HepG2 (cell line): ENCODE measurements around the gene TBC1D20. TPM values are rescaled to one million over a fixed set of nuclear protein-coding genes. Genes with fewer than 3 reads are reported as not detected.
A peak's percentile ranks its signal among the peaks of the same experiment; 100 is the strongest.

Experiments used
- CEBPG ChIP-seq: IDR thresholded peaks from 2 replicates; pipeline ENCODE4 v1.6.1; 2016
- CENPT ChIP-seq: sonication (generic); formaldehyde crosslinking; IDR thresholded peaks from 2 replicates; pipeline ENCODE4 v1.8.0; 2022; ENCODE audit warnings: low read depth, mild to moderate bottlenecking, moderate library complexity, missing genetic modification reagents
- ELF4 ChIP-seq: sonication (generic); formaldehyde crosslinking; IDR thresholded peaks from 2 replicates; pipeline ENCODE4 v1.5.0; 2020; ENCODE audit warnings: missing genetic modification reagents, mild to moderate bottlenecking, moderate library complexity, borderline replicate concordance
- GLMP ChIP-seq: sonication (generic); formaldehyde crosslinking; IDR thresholded peaks from 2 replicates; pipeline ENCODE4 v1.9.0; 2021; ENCODE audit warnings: missing genetic modification reagents, mild to moderate bottlenecking, borderline replicate concordance
- GRHL1 ChIP-seq: sonication (generic); formaldehyde crosslinking; conservative IDR thresholded peaks from 2 replicates; pipeline ENCODE4 v1.8.0; 2022; ENCODE audit warnings: missing genetic modification reagents
- GTF2F1 ChIP-seq: fragments of 150-350 bp; IDR thresholded peaks from 2 replicates; pipeline ENCODE4 v1.6.1; 2014; ENCODE audit warnings: low read length
- HDAC2 ChIP-seq: sonication (generic); formaldehyde crosslinking; IDR thresholded peaks from 2 replicates; pipeline ENCODE4 v1.4.0; 2020; ENCODE audit warnings: missing genetic modification reagents
- HOXD1 ChIP-seq: sonication (generic); formaldehyde crosslinking; IDR thresholded peaks from 2 replicates; pipeline ENCODE4 v1.5.0; 2020; ENCODE audit warnings: missing genetic modification reagents
- KLF15 ChIP-seq: sonication (generic); formaldehyde crosslinking; IDR thresholded peaks from 2 replicates; pipeline ENCODE4 v1.8.1; 2023; ENCODE audit warnings: borderline replicate concordance, mild to moderate bottlenecking, inconsistent platforms, missing genetic modification reagents, mixed read lengths
- MEF2D ChIP-seq: sonication (generic); formaldehyde crosslinking; IDR thresholded peaks from 2 replicates; pipeline ENCODE4 v1.5.1; 2020; ENCODE audit warnings: mild to moderate bottlenecking, missing genetic modification reagents
- PITX1 ChIP-seq: sonication (generic); formaldehyde crosslinking; IDR thresholded peaks from 2 replicates; pipeline ENCODE4 v1.5.1; 2020; ENCODE audit warnings: mild to moderate bottlenecking, missing genetic modification reagents
- RFX5 ChIP-seq: IDR thresholded peaks from 2 replicates; pipeline ENCODE4 v1.6.1; 2011; ENCODE audit warnings: low read depth, low read length, improper control_type of control experiment
- TAF1 ChIP-seq: sonication (generic); formaldehyde crosslinking; IDR thresholded peaks from 2 replicates; pipeline ENCODE4 v1.4.0; 2020; ENCODE audit warnings: missing genetic modification reagents
- TSC22D2 ChIP-seq: sonication (generic); formaldehyde crosslinking; IDR thresholded peaks from 2 replicates; pipeline ENCODE4 v1.5.1; 2020; ENCODE audit warnings: missing genetic modification reagents, mild to moderate bottlenecking, borderline replicate concordance
- ZMYM3 ChIP-seq: sonication (generic); formaldehyde crosslinking; IDR thresholded peaks from 2 replicates; pipeline ENCODE4 v1.5.1; 2020; ENCODE audit warnings: mild to moderate bottlenecking, missing genetic modification reagents
- ZNF609 ChIP-seq: sonication (generic); formaldehyde crosslinking; IDR thresholded peaks from 2 replicates; pipeline ENCODE4 v1.4.0; 2020; ENCODE audit warnings: mild to moderate bottlenecking, missing genetic modification reagents, borderline replicate concordance
- ZSCAN25 ChIP-seq: sonication (generic); formaldehyde crosslinking; IDR thresholded peaks from 2 replicates; pipeline ENCODE4 v1.8.0; 2022; ENCODE audit warnings: mild to moderate bottlenecking, missing genetic modification reagents
- polyA plus RNA-seq, 8 experiments: library from polyadenylated mRNA; depleted of rRNA in 3 of 8; stranded (reverse) in 7 of 8; unstranded in 1 of 8; fragments of >200 nt; fragmentation: Illumina TruSeq in 4 of 8; extraction: Trizol in 4 of 8; gene quantifications; 2 replicates each; pipeline versions ENCODE4 v1.2.1 to v1.2.3, GENCODE V29; 2011 to 2016; ENCODE audit warnings: low read depth in 4 of 8, missing spikeins in 1 of 8, mixed read lengths in 1 of 8; ENCODE audit not compliant: insufficient read depth in 1 of 8
- total RNA-seq, 5 experiments: library from RNA; depleted of rRNA; stranded (reverse); fragments of >200 nt; fragmentation: Illumina TruSeq; extraction: Trizol; gene quantifications; 2 replicates each; pipeline ENCODE4 v1.2.3, GENCODE V29; 2016; ENCODE audit warnings: low read depth in 1 of 5
- TF ChIP-seq, protein P1 (sequence below): sonication (generic); formaldehyde crosslinking; conservative IDR thresholded peaks from 2 replicates; pipeline ENCODE4 v1.4.0; 2020; ENCODE audit warnings: missing genetic modification reagents

The TBC1D20 gene
- total and polyA plus RNA-seq, 2 of the 13 experiments (the other 11 are each of a cell fraction or from before 2014, with no cell fraction given), result 36.6 to 47.1 TPM

- TF ChIP-seq GRHL1 (CRISPR knock-in tag) (no peak), CENPT (no peak), HOXD1 (no peak), RFX5 (no peak), MEF2D (CRISPR knock-in tag) (0 out of 2 replicates have a peak, but pooled peaks have one; percentile 32), ZNF609 (CRISPR knock-in tag) (no peak), TSC22D2 (CRISPR knock-in tag) (peak; percentile 58), TAF1 (CRISPR knock-in tag) (peak; percentile 77), ELF4 (CRISPR knock-in tag) (no peak), HDAC2 (CRISPR knock-in tag) (no peak; the same call in 1 of the 2 replicates), ZMYM3 (no peak), CEBPG (CRISPR knock-in tag) (peak; percentile 29; the same call in 1 of the 2 replicates), GLMP (CRISPR knock-in tag) (no peak), ZSCAN25 (CRISPR knock-in tag) (peak; percentile 65; the same call in 1 of the 2 replicates), KLF15 (CRISPR knock-in tag) (no peak), GTF2F1 (no peak), PITX1 (no peak; the same call in 1 of the 2 replicates)
- TF ChIP-seq, protein P1, sequence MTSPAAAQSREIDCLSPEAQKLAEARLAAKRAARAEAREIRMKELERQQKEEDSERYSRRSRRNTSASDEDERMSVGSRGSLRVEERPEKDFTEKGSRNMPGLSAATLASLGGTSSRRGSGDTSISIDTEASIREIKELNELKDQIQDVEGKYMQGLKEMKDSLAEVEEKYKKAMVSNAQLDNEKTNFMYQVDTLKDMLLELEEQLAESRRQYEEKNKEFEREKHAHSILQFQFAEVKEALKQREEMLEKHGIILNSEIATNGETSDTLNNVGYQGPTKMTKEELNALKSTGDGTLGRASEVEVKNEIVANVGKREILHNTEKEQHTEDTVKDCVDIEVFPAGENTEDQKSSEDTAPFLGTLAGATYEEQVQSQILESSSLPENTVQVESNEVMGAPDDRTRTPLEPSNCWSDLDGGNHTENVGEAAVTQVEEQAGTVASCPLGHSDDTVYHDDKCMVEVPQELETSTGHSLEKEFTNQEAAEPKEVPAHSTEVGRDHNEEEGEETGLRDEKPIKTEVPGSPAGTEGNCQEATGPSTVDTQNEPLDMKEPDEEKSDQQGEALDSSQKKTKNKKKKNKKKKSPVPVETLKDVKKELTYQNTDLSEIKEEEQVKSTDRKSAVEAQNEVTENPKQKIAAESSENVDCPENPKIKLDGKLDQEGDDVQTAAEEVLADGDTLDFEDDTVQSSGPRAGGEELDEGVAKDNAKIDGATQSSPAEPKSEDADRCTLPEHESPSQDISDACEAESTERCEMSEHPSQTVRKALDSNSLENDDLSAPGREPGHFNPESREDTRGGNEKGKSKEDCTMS (CRISPR knock-in tag), result 0 out of 2 replicates have a peak, but pooled peaks have one; percentile 31
Measured at GRCh38 chr20:400454-401275, 61.7 kb downstream of the TBC1D20 start (continued).
